ENCODE measurements around the gene C8B. TPM values are rescaled to one million over a fixed set of nuclear protein-coding genes. Genes with fewer than 3 reads are reported as not detected.

C8B gene
- total RNA-seq, 4 donors from 2014 or later: not detected

- no peak for TF ChIP-seq CTCF (IDR thresholded peaks at IDR 0.05; ENCODE audit: low read depth)
These were observed 62.0 kb downstream of the C8B start for GRCh38 chr1:56903778-56904177.

- no peak for TF ChIP-seq CTCF (IDR thresholded peaks at IDR 0.05; ENCODE audit: low read depth)
These were observed 64.1 kb downstream of the C8B start for GRCh38 chr1:56901716-56902115.

- TF ChIP-seq CTCF (IDR thresholded peaks at IDR 0.05; ENCODE audit: low read depth): no peak
These were observed 66.9 kb downstream of the C8B start for GRCh38 chr1:56898879-56899278.

- no peak for TF ChIP-seq CTCF (IDR thresholded peaks at IDR 0.05; ENCODE audit: low read depth)
These were observed 67.8 kb downstream of the C8B start for GRCh38 chr1:56898005-56898373.

GRCh38 chr1:56897150-56898004, 68.4 kb downstream of the C8B start:
- no peak for TF ChIP-seq CTCF (IDR thresholded peaks at IDR 0.05; ENCODE audit: low read depth)

- TF ChIP-seq CTCF (IDR thresholded peaks at IDR 0.05; ENCODE audit: low read depth): no peak
These were observed 71.8 kb downstream of the C8B start for GRCh38 chr1:56894014-56894413.

- no peak for TF ChIP-seq CTCF (IDR thresholded peaks at IDR 0.05; ENCODE audit: low read depth)
These were observed 75.6 kb downstream of the C8B start for GRCh38 chr1:56890229-56890628.

Data from subcutaneous adipose tissue (tissue), 4 donors.